Measurements from ENCODE around the gene DPY19L2.
"Not testable (repeated sequence)": the region's sequence is repeated elsewhere in the genome, so short reads cannot be mapped to it uniquely, and the experiment has no call there.

Gene DPY19L2

DNA sequence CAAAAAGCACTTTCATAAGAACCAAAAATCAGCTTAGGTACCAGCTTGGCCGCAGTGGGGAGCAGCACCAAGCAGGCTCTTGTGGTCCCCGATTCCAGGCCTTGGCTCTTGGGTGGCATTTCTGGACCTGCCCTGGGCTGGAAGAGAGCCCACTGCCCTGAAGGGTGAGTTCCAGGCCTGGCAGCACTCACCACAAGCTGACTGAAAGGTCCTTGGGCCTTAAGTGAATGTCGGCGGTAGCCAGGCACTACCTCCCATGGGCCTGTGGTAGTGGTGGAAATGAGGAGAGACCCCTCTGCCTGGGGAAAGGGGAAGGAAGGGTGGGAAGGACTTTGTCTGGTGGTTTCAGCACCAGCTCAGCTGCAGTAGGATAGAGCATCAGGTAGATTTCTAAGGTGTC is 96.3 kb downstream of the DPY19L2 start:
- not testable (repeated sequence) for H3K4me2 ChIP-seq; H3K27ac ChIP-seq; H3K4me1 ChIP-seq (ENCODE audit: low read depth, poor library complexity, severe bottlenecking); H3K9ac ChIP-seq; H3K27me3 ChIP-seq (ENCODE audit: insufficient read depth, low read depth); H3K4me3 ChIP-seq (IDR thresholded peaks at IDR 0.05; ENCODE audit: insufficient read depth, low read depth, low read length); H4K20me1 ChIP-seq (ENCODE audit: insufficient read depth); H2AFZ ChIP-seq (ENCODE audit: low read depth); H3K79me2 ChIP-seq (ENCODE audit: insufficient read depth, low read depth); H3K36me3 ChIP-seq (ENCODE audit: insufficient read depth)

DNA sequence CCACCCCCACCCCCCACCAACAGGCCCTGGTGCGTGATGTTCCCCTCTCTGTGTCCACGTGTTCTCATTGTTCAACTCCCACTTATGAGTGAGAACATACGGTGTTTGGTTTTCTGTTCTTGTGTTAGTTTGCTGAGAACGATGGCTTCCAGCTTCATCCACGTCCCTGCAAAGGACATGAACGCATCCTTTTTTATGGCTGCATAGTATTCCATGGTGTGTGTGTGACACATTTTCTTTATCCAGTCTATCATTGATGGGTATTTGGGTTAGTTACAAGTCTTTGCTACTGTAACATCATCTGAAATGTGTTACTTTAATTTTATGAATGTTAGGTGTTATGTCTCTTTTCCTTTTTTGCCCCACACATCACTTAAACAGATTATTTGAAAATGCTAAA is 109.8 kb downstream of the DPY19L2 start:
- H2AFZ ChIP-seq (ENCODE audit: low read depth); H3K79me2 ChIP-seq (ENCODE audit: insufficient read depth, low read depth); H3K36me3 ChIP-seq (ENCODE audit: insufficient read depth); H3K27me3 ChIP-seq (ENCODE audit: insufficient read depth, low read depth); H3K4me3 ChIP-seq (IDR thresholded peaks at IDR 0.05; ENCODE audit: insufficient read depth, low read depth, low read length); H3K27ac ChIP-seq; H3K4me2 ChIP-seq; H3K4me1 ChIP-seq (ENCODE audit: low read depth, poor library complexity, severe bottlenecking); H4K20me1 ChIP-seq (ENCODE audit: insufficient read depth); H3K9ac ChIP-seq: not testable (repeated sequence)

DNA sequence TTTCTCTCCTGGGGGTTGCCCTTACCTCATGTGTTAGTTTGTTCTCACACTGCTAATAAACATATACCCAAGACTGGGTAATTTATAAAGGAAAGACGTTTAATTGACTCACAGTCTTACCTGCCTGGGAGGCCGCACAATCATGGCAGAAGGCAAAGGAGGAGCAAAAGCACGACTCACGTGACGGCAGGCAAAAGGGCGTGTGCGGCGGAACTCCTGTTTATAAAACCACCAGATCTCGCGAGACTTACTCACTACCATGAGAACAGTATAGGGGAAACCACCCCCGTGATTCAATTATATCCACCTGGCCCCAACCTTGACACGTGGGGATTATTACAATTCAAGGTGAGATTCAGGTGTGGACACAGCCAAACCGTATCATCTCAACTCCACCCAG is 116.9 kb downstream of the DPY19L2 start:
- H3K4me3 ChIP-seq (IDR thresholded peaks at IDR 0.05; ENCODE audit: insufficient read depth, low read depth, low read length); H3K27ac ChIP-seq; H3K9ac ChIP-seq; H3K4me1 ChIP-seq (ENCODE audit: low read depth, poor library complexity, severe bottlenecking); H3K27me3 ChIP-seq (ENCODE audit: insufficient read depth, low read depth); H3K79me2 ChIP-seq (ENCODE audit: insufficient read depth, low read depth); H3K36me3 ChIP-seq (ENCODE audit: insufficient read depth); H4K20me1 ChIP-seq (ENCODE audit: insufficient read depth); H2AFZ ChIP-seq (ENCODE audit: low read depth); H3K4me2 ChIP-seq: not testable (repeated sequence)

DNA sequence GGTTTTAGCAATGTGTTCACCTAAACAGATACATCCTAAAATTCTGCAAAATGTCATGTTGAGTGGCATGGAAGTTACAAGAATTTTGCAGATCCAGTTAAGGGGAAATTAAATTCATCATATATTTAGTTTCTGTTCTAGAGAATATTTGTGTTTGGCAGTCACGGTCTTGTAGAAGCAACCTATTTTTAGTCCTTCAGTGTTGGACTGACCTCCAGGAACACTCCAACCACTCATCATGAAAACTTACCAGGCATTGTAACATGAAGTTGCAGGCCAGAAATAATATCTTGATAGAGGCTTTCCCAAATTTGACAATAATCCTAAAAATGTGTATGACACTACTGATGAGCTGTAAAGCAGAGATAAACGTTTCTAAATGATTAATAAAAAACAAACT is 119.3 kb downstream of the DPY19L2 start:
- not testable (repeated sequence) for H2AFZ ChIP-seq (ENCODE audit: low read depth); H3K4me1 ChIP-seq (ENCODE audit: low read depth, poor library complexity, severe bottlenecking); H3K4me3 ChIP-seq (IDR thresholded peaks at IDR 0.05; ENCODE audit: insufficient read depth, low read depth, low read length); H3K79me2 ChIP-seq (ENCODE audit: insufficient read depth, low read depth); H3K4me2 ChIP-seq; H3K27me3 ChIP-seq (ENCODE audit: insufficient read depth, low read depth); H3K27ac ChIP-seq; H3K9ac ChIP-seq; H3K36me3 ChIP-seq (ENCODE audit: insufficient read depth); H4K20me1 ChIP-seq (ENCODE audit: insufficient read depth)

DNA sequence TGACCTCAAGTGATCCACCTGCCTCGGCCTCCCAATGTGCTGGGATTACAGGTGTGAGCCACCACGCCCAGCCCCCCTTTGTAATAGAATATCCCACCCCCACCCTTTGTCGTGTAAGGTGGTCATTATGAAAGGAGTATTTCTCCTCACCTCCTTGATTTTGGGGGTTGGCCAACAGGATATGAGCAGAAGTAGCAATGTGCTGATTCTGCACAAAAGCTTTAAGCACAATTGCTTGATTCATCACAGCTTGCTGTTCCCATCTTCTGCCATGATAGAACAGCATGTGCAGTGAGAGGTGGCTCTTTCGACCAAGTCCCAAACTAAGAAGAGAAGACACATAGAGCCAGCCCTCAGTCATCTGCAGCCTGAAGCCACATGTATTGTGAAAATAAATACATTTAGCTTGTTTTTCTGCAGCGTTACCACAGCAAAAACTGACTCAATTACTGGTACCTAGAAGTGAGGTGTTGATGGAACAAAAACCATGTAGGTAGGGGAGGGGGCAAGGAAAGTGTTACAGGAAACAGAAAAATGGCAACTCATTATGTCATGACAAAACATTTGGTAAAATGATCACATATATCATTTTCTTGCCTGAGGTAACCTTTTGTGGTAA is 122.9 kb downstream of the DPY19L2 start:
- H4K20me1 ChIP-seq (ENCODE audit: insufficient read depth); H2AFZ ChIP-seq (ENCODE audit: low read depth); H3K79me2 ChIP-seq (ENCODE audit: insufficient read depth, low read depth); H3K27ac ChIP-seq; H3K9ac ChIP-seq; H3K36me3 ChIP-seq (ENCODE audit: insufficient read depth); H3K4me1 ChIP-seq (ENCODE audit: low read depth, poor library complexity, severe bottlenecking); H3K4me3 ChIP-seq (IDR thresholded peaks at IDR 0.05; ENCODE audit: insufficient read depth, low read depth, low read length); H3K4me2 ChIP-seq; H3K27me3 ChIP-seq (ENCODE audit: insufficient read depth, low read depth): not testable (repeated sequence)

DNA sequence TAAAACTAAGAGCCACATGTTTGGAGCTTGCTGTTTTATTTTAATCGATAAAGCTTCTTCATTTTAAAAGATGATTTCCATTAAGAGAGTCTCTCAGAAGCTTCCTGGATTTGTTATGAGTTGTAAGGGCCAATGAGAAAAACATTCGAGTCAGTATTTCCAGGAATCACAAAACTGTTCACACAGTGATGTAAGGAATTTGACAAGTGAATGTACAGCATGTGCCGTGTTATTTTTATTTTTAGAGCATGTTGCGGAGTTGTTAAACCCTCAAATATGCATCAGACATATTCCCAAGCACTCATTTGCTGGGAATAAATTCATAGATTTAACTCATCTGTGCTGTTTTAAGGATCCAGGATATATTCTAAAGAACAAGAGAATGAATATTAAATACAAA is 129.6 kb downstream of the DPY19L2 start:
- not testable (repeated sequence) for H3K4me2 ChIP-seq; H3K27ac ChIP-seq; H3K9ac ChIP-seq; H3K4me1 ChIP-seq (ENCODE audit: low read depth, poor library complexity, severe bottlenecking); H3K27me3 ChIP-seq (ENCODE audit: insufficient read depth, low read depth); H3K4me3 ChIP-seq (IDR thresholded peaks at IDR 0.05; ENCODE audit: insufficient read depth, low read depth, low read length); H3K36me3 ChIP-seq (ENCODE audit: insufficient read depth); H4K20me1 ChIP-seq (ENCODE audit: insufficient read depth); H3K79me2 ChIP-seq (ENCODE audit: insufficient read depth, low read depth); H2AFZ ChIP-seq (ENCODE audit: low read depth)

DNA sequence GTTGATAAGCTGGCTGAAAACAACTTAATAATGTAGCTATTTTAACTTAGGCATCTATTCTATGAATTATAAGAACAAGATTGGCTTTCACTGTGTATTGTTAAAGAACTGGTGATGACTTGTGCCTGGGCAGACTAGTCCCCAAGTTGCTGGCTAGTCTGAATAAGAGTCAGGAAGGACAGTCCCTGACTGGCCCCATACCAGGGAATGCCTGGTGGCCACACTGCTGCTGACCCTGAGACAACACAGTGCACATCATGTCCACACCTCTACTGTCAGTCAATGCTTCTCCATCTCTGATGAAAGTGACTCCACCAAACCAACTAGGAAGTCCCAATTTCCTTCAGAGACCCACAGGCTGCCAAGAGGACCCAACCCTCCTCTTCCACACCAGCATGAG is 130.5 kb downstream of the DPY19L2 start:
- H4K20me1 ChIP-seq (ENCODE audit: insufficient read depth); H3K79me2 ChIP-seq (ENCODE audit: insufficient read depth, low read depth); H3K4me2 ChIP-seq; H3K4me1 ChIP-seq (ENCODE audit: low read depth, poor library complexity, severe bottlenecking); H2AFZ ChIP-seq (ENCODE audit: low read depth); H3K27me3 ChIP-seq (ENCODE audit: insufficient read depth, low read depth); H3K4me3 ChIP-seq (IDR thresholded peaks at IDR 0.05; ENCODE audit: insufficient read depth, low read depth, low read length); H3K9ac ChIP-seq; H3K27ac ChIP-seq; H3K36me3 ChIP-seq (ENCODE audit: insufficient read depth): not testable (repeated sequence)

DNA sequence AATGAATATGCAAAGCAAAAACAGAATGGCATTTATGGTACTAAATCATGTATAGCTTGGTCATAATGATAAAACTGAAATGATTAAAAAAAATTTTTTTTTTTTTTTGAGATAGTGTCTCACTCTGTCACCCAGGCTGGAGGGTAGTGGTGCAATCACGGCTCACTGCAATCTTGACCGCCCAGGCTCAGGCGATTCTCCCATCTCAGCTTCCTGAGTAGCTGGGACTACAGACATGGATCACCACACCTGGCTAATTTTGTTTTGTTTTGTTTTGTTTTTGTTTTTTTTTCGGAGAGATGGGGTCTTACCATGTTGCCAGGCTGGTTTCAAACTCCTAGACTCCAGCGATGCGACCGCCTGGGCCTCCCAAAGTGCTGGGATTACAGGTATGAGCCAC is 138.7 kb downstream of the DPY19L2 start:
- not testable (repeated sequence) for H3K4me2 ChIP-seq; H3K79me2 ChIP-seq (ENCODE audit: insufficient read depth, low read depth); H3K27me3 ChIP-seq (ENCODE audit: insufficient read depth, low read depth); H3K4me3 ChIP-seq (IDR thresholded peaks at IDR 0.05; ENCODE audit: insufficient read depth, low read depth, low read length); H3K9ac ChIP-seq; H3K36me3 ChIP-seq (ENCODE audit: insufficient read depth); H2AFZ ChIP-seq (ENCODE audit: low read depth); H4K20me1 ChIP-seq (ENCODE audit: insufficient read depth); H3K27ac ChIP-seq; H3K4me1 ChIP-seq (ENCODE audit: low read depth, poor library complexity, severe bottlenecking)

Data from KMS-11 (cell line).